Measurements from ENCODE around the gene H2BK1. TPM values are rescaled to one million over a fixed set of nuclear protein-coding genes. Genes with fewer than 3 reads are reported as not detected.

Gene H2BK1
- total and polyA plus RNA-seq, 2 of the 13 experiments (the other 11 are each of a cell fraction or from before 2014, with no cell fraction given), result not detected

GRCh38 chr7:151248346-151249033 is 38.2 kb upstream of the H2BK1 start, which contains the start of gene SMARCD3 (continued):
- TF ChIP-seq ZNF207 (IDR thresholded peaks at IDR 0.05; ENCODE audit: borderline replicate concordance), result no peak
- no peak for TF ChIP-seq MTF1 (CRISPR knock-in tag; IDR thresholded peaks at IDR 0.05)
- no peak for TF ChIP-seq ZBTB37 (CRISPR knock-in tag; IDR thresholded peaks at IDR 0.05)
- no peak for TF ChIP-seq ZSCAN29 (CRISPR knock-in tag; conservative IDR thresholded peaks at IDR 0.05)
- peak; percentile 24; the same call in 1 of the 2 replicates for TF ChIP-seq PHF21A (CRISPR knock-in tag; IDR thresholded peaks at IDR 0.05)
- no peak for TF ChIP-seq TEAD2 (CRISPR knock-in tag; IDR thresholded peaks at IDR 0.05)
- TF ChIP-seq NR2F2 (IDR thresholded peaks at IDR 0.05; ENCODE audit: borderline replicate concordance, low read depth), result no peak
- TF ChIP-seq ZFP90 (CRISPR knock-in tag; IDR thresholded peaks at IDR 0.05; ENCODE audit: borderline replicate concordance), result no peak
- no peak for TF ChIP-seq TOPORS (CRISPR knock-in tag; IDR thresholded peaks at IDR 0.05)
- TF ChIP-seq MIER3 (CRISPR knock-in tag; IDR thresholded peaks at IDR 0.05; ENCODE audit: borderline replicate concordance), result no peak

- Histone ChIP-seq H3K4me2 (ENCODE audit: low read depth, low read length) (peak overlapping the region; percentile 83), H3K27ac (ENCODE audit: extremely low read length, insufficient read depth, low read length) (no peak overlapping the region), H3K9ac (ENCODE audit: insufficient read depth, low read depth, low read length) (no peak overlapping the region), H3K27me3 (ENCODE audit: control insufficient read depth in 1 of 2, insufficient read depth in 2 of 2, low read length in 2 of 2) (peaks cover 10 to 71% of the 10 kb centered on the region in 2 experiments; a peak in 4 of 5 replicates), H2AFZ (ENCODE audit: low read length) (no peak overlapping the region), H3K79me2 (ENCODE audit: insufficient read depth, low read length) (no peaks in the 10 kb centered on the region), H3K36me3 (replicated peaks in 1 of 2; ENCODE audit: control insufficient read depth in 1 of 2, insufficient read depth in 2 of 2, low read length in 2 of 2) (no peaks in the 10 kb centered on the region), H3K4me1 (ENCODE audit: insufficient read depth, low read length) (peaks cover 84% of the 10 kb centered on the region), H4K20me1 (ENCODE audit: insufficient read depth, low read length) (no peaks in the 10 kb centered on the region; the same call in 1 of the 2 replicates), H3K9me3 (ENCODE audit: low read length) (no peaks in the 10 kb centered on the region), H3K4me3 (replicated peaks in 1 of 3; ENCODE audit: insufficient read depth in 1 of 3, low read depth in 2 of 3, low read length in 3 of 3) (peak overlapping the region; percentile 29 to 65 (median 59); a peak in 5 of 6 replicates)
- FAIRE-seq (no peak), DNase-seq (ENCODE audit: low spot score) (no peak), ATAC-seq (peak; percentile 9; the same call in 1 of the 3 replicates)
- 6% methylated on average over 12 of the region's 29 CpGs for WGBS (ENCODE audit: low lambda C conversion rate)
- TF ChIP-seq ZNF615 (CRISPR knock-in tag; IDR thresholded peaks at IDR 0.05; ENCODE audit: borderline replicate concordance) (no peak), ZNF263 (CRISPR knock-in tag; IDR thresholded peaks at IDR 0.05) (peak; percentile 60), ZNF33B (CRISPR knock-in tag; IDR thresholded peaks at IDR 0.05) (no peak)
- in situ Hi-C loops (cut with HindIII; ENCODE audit: extremely low pct_ligation_motif_present, low pct_unique_long_range_greater_than_20kb) (no loop called here), intact Hi-C loops (cut with micrococcal nuclease; ENCODE audit: unreplicated experiment) (loop anchor here (2.0 to 10.0 kb wide), 3 partner anchors 15 to 163 kb away; partner anchors contain the start of genes AGAP3, CHPF2, FASTK and TMUB1)
- CTCF ChIA-PET (ENCODE audit: low intra/inter-chr PET ratio, low total read pairs), result no interaction called here
- POLR2A ChIA-PET, result interaction anchor here (1.3 to 2.0 kb wide), 3 partner anchors 15 to 184 kb away, joined by 3 to 8 read pairs (median 4); partner anchors contain the start of genes ABCF2 and CHPF2
- no TSS peak for BruUV-seq (replicated peaks)
Measured at GRCh38 chr7:151247611-151248345, 37.5 kb upstream of the H2BK1 start.
